Left colon (tissue), 2 donors: ENCODE data around the gene DIPK2A. TPM values are rescaled to one million over a fixed set of nuclear protein-coding genes. Genes with fewer than 3 reads are reported as not detected.

Experiments
- ATAC-seq: fragments of 200-7000 bp; cut with Tn5 transposase; one replicate; pipeline ENCODE4 v1.9.1; 2020; ENCODE audit warnings: mild to moderate bottlenecking, moderate library complexity
- DNase-seq, 2 donors: peaks; one replicate each; pipeline ENCODE4 v3.0.0-alpha.2; 2020
- intact Hi-C, 2 donors: fragments of 100-400 bp; cut with DNase I in 1 of 2; cut with micrococcal nuclease in 1 of 2; formaldehyde crosslinking; loops; one replicate each; pipeline versions ENCODE4 v1.11.2 to v1.14.0; 2022; cut with DNase I, micrococcal nuclease
- long read RNA-seq: library from polyadenylated mRNA; unstranded; transcript quantifications from one replicate; pipeline ENCODE4 v2.0.0, GENCODE V29; 2021
- total RNA-seq, 2 donors: library from RNA; stranded (reverse); fragmentation: NEBNext Ultra II Directional; extraction: Animal tissue kit (Norgen Biotek cat#: 25700); gene quantifications; one replicate each; pipeline ENCODE4 v1.2.1, GENCODE V29; 2021
- donor health status: DM: no; HTN: no; CAD: no.
- donor health status: DM: yes; HTN: yes; CAD: no.

Gene DIPK2A, protein sequence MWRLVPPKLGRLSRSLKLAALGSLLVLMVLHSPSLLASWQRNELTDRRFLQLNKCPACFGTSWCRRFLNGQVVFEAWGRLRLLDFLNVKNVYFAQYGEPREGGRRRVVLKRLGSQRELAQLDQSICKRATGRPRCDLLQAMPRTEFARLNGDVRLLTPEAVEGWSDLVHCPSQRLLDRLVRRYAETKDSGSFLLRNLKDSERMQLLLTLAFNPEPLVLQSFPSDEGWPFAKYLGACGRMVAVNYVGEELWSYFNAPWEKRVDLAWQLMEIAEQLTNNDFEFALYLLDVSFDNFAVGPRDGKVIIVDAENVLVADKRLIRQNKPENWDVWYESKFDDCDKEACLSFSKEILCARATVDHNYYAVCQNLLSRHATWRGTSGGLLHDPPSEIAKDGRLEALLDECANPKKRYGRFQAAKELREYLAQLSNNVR
- 10 to 100 TPM; 12.5 to 18.3 TPM for total RNA-seq
- long read RNA-seq, full-length matches to known transcripts: 11 of 11 reads
- long read RNA-seq, partial matches to known transcripts: 0 of 11 reads
- long read RNA-seq, other reads (novel, unspliced or antisense): 0 of 11 reads

DNA sequence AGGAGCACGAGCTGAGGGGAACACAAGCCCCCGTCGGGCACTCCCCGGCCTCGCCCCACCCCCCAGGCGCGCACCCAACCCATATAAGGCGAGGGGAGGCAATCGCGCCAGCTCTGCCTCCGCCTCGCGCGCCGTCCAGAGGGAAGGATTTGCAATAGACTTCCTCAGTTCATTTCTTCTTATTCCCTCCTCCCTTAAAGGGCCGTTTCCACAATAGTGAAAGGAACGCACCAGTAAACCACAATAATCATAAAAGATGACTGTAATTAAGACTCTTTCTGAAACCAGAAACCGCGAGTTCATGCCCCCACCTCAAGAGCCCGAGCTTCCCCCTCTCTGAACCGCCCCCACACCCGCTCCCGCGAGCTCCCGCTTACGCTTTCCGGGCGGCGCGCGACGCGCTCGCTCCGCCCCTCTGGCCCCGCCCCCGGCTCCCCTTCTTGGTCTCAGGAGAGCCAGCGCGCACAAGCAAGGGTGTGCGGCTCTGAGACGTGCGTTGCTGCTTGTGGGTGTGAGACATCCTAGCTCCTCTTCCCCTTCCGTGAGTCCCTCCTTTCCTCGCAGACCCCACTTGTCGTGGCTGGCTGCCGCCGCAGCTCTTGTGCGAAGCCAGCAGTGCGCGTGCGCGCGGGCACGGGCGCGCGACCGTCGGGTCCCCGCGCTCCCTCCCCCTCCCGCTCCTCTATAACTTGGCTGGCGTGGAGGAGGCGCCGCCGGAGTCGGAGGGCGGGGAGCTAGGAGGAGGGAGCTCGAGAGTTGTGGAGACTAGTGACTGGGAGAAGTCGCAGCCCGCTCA is at the start of gene DIPK2A:
DIPK2A (plus strand) TSS at position 465 of the 796 bp plus-strand sequence. CDS start 510 bp downstream, outside the sequence.
- intact Hi-C loops: no loop called here
- peak; percentile 83 for ATAC-seq

DNA sequence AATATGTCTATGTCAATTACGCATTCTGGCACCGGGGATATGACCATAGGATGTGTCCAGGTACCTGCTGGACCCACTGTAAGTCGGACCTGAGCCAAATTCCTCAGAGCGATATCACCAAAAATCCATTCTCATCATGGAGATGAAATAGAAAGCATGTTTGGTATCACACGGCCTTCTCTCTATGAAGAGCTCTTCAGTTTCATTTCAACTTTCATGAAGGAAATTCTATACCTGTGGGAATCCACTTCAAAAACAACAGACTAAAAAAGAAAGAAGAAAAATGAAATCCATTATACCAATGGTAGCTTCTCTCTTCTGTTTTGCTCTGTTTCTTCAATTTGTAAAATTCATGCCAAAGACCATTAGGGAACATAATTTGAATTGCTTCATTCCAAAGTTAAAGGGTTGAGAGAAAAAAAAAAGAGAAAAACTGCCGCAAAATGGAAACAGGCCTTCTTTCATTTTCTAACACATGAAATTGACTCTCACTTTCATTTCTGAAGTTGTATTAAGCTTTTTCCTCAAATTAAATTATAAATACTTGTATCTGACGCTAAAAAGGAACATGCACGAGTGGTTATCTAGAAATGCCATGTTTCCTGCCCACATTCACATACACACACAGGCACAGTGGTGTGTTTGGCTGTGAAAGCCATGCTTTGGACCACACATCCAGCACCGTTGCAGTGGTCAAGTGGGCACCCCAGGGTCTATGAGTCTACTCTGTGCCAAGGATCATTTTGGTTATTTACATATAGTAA is 46.9 kb upstream of the DIPK2A start:
- DNase-seq (no peak), ATAC-seq (no peak)
- intact Hi-C loops: no loop called here

More for the DNA sequence above, at the start of gene DIPK2A:
- DNase-seq: peak; percentile 97

DNA sequence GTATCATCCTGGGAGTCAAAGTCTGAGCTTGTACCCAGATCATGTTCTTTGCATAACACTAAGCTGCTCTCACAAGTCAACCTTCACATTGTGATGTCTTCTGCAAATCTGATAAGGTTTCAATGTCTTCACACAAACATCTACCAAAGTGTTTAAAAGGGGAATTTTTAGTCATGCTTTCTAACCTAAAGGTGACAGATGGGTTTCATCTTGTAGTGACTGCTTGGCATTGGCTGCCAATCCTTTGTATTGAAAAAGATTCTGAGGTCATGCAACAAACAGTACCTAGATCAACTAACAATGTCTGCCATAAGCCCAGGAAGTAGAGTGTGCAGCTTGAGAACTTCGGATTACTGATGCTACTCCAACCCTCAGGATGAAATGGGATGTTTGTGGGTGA is 43.6 kb upstream of the DIPK2A start:
- no peak for DNase-seq
- ATAC-seq: no peak
- intact Hi-C loops: no loop called here

DNA sequence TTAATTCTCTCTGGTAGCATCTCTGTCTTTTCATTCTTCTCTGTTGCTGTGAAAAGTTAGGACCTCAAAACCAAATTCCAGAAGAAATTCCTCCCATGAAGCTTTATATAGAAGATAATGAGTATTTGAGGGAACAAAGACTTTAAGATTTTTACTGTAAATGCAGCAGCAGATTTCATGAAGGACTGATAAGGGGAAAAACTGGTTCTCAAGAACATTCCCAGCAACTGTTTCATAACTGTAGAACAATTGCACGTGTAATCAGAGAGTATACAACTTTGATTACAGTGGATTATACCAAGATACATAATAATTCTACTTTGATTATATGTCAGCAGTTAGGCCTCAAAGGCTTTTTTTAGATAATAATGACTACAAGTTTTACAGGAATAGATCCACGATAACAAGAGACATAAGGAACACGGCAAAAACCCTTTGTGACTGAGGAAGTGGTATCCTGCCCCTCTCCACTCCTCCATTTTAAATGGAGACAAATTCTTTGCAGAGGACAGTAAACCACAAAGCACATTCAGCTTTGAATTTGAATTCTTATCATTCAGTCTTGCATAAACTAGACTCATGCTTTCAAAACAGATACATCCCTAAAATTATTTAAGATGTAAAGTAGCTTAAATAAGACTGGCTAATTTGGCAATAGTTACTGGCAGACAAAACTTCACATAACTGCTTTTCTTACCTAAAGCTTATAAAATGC is 42.9 kb upstream of the DIPK2A start:
- DNase-seq (no peak), ATAC-seq (no peak)
- intact Hi-C loops: no loop called here

DNA sequence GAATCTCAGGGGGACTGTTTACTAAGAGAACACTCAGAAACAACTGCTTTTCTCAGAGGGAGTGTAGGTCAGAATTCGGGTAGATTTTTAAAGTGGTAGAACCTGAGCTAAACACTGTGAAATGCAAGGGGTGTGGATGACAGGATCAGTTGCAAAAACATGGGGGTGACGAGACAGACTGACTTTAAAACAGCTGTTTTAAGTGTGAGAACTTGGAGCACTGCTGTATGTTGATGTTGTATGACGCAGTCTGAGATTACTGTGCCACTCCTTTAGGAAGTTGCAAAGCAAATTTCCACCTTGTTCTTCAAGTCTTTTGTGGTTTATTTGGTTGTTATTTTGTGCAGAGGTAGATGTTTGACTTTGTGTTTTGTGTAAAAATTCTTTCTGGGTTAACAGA is 36.8 kb upstream of the DIPK2A start:
- no peak for DNase-seq
- intact Hi-C loops: no loop called here
- no peak for ATAC-seq

DNA sequence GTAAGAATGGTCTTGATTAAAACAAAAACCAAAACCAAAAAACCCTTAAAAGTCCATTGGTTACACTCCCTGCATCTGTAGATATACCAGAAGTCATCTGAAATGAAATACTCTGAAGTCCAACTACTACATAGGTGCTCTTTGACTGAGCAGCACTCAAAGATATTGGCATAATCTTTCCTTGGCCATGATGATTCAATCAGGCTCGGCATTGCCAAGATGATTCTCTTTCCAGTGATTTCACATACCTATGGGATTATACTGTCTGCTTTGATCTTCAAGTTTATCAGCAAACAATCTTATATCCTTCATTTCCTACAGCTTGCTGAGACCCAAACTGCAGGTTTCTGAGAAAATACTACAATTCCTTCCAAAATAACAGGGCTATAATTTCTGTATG is 35.9 kb upstream of the DIPK2A start:
- DNase-seq (no peak), ATAC-seq (no peak)
- intact Hi-C loops: no loop called here

DNA sequence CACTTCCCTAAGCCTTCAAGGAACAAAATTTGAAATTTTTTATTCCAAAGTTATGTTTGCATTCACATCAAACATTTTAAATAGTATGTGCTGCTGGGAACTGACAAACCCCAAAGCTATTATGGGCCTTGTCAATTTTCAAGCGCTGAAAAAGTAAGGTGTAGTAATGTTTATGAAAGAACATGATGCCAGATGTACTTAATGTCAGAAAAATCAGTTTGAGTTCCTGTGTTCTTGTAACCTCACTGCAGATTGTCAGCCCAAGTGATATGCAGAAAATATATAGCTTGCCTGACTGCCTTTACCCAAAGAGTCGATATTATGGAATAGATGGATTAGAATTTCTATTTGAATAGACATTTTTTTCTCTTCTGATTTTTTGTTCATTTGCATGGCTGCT is 20.8 kb upstream of the DIPK2A start:
- ATAC-seq: no peak
- intact Hi-C loops: loop anchor here in 1 of 2 donors (10.0 kb wide), 1 partner anchor 176 kb away; no protein-coding TSS in a partner anchor
- no peak for DNase-seq

DNA sequence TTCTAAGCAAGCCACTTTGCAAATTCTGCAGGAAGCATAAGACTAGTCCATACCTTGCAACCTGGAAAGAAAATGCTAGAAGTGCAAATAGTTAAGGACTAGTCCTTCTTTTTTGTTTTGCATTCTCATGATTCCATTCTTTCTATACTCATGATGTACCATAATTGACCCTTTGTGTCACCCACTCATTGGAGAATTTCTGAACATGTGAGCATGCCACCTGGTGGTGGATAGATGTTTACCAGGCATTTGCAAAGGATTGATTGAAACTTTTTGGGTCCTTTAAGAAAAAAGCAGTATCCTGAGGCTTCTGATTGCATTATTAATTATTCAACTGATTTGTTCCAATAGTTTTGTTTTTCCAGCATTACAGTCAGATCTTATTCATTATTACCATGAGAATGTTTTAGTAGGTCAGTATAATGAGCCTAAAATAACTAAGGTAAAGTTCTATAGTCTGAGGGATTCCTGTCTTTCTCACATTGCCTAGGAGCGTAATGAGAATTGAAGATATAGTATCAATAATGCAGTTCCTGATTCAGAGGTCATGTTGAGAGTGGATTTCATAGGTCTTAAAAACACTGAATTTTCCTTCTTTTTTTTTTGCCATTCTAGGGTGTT is 20.2 kb upstream of the DIPK2A start:
- DNase-seq (no peak), ATAC-seq (no peak)
- intact Hi-C loops: loop anchor here in 1 of 2 donors (10.0 kb wide), 1 partner anchor 177 kb away; no protein-coding TSS in a partner anchor

DNA sequence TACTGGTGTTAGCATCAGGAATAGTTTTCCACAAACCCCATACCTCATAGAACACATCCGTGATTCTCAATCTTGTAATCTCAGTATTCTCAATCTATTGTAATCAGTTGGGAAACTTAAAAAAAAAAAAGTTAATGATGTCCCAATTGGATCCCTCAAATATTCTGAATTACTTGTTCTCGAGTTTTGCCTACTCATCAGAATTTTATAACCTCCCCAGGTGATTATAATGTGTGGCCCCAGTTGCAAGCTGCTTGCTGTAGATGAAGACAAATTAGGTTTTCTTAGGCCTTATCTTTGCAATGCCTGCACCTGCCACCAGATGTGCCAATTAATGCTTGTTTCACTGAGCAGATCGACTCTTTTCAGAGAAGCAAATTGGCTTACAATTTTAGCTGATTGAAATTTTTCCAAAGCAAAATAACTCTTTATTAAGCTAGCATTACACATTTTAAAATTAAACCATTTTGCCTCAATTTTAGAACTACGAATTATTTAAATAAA is 19.0 kb upstream of the DIPK2A start:
- intact Hi-C loops: loop anchor here in 1 of 2 donors (10.0 kb wide), 1 partner anchor 178 kb away; no protein-coding TSS in a partner anchor
- DNase-seq (no peak), ATAC-seq (no peak)

DNA sequence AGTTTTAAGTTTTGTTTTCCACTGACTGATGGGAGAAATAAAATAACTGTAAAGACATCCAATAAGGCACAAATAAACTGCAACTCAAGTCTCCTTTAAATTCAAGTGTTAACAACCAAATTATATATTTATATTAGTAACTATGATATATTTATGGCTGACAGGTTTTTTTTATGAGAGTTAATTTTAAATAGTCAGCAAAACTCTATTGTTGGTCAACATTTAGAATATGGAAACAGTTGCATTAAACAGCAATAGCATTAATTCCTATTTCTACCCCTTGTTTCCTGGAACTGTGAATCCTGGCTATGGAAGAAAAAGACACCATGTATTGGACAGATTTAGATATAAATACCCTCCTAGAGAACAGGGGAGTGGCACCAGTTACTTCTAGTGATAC is 16.5 kb upstream of the DIPK2A start:
- no peak for DNase-seq
- ATAC-seq: no peak
- intact Hi-C loops: loop anchor here in 1 of 2 donors (10.0 kb wide), 1 partner anchor 180 kb away; no protein-coding TSS in a partner anchor

DNA sequence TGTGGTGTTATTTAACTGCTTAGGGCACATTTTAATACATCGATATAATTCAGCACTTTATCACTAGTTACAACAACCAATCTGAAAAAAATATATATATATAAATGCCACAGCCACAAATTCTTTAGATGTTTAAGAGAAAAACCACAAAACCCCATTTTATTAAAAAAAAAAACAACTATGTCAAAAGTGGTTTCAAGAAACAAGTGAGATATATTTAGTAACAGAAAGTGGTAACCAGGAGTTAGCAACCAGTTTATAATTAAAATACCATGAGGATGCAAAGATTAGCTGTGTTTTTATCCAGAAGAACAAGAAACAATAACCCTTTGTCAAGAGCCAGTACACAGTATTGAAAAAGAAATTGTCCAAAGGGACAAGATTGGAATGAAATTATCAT is 14.8 kb upstream of the DIPK2A start:
- intact Hi-C loops: loop anchor here in 1 of 2 donors (10.0 kb wide), 1 partner anchor 182 kb away; no protein-coding TSS in a partner anchor
- no peak for ATAC-seq
- no peak for DNase-seq

DNA sequence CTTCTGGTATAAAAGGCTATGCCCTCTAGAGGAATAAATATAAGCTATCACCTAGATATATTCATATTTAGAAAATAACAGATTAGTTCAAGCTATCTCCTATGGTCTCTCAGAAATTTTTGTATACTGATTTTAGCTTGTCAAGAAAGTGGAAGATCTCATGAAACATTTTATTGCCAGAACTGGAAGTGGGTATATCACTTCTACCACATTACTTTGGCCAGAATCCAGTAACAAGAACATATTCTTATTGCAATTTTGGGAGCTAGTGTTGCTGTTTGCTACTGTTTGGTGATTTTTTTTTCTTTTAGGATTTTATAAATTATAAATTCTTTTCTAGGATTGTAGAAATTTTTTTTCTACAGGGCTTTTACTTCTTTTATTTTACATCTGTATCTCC is 14.2 kb upstream of the DIPK2A start:
- DNase-seq (no peak), ATAC-seq (no peak)
- intact Hi-C loops: loop anchor here in 1 of 2 donors (10.0 kb wide), 1 partner anchor 183 kb away; no protein-coding TSS in a partner anchor

DNA sequence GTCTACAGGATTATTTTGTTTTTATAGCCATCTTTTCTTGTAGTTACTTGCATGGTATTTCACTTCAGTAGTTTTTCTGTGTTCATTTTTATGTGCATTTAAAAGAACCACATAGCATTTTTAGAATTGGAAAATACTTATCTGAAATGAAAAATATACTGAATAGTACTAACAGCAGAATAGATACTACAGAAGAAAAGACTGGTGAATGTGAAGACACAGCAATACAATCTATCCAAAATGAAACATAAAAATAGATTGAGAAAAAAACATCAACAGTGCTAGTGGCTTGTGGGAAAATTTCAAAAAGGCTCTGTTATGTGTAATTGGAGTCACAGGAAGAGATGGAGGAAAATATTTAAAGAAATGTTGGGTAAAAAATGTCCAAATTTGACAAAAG is 12.7 kb upstream of the DIPK2A start:
- intact Hi-C loops: loop anchor here in 1 of 2 donors (10.0 kb wide), 1 partner anchor 184 kb away; no protein-coding TSS in a partner anchor
- ATAC-seq (no peak), DNase-seq (no peak)

DNA sequence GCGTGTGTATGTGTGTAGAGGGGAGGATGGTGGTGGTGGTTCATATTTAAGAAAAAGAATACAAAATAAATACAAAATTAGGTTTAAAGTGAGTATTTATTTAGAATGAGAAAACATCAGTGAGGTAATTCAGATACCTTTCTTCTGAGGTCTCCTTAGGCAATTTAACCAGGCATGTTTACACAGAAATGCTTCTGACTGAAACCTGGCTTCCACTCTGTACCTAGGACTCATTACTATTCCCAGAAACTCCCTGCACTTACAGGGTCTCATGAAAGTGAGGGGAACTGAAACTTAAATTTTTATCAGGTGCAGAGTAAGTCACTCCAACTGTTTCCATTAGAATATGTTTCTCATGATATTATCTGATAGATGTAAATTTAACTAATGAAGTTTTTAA is 10.3 kb upstream of the DIPK2A start:
- DNase-seq (no peak), ATAC-seq (no peak)
- intact Hi-C loops: no loop called here

DNA sequence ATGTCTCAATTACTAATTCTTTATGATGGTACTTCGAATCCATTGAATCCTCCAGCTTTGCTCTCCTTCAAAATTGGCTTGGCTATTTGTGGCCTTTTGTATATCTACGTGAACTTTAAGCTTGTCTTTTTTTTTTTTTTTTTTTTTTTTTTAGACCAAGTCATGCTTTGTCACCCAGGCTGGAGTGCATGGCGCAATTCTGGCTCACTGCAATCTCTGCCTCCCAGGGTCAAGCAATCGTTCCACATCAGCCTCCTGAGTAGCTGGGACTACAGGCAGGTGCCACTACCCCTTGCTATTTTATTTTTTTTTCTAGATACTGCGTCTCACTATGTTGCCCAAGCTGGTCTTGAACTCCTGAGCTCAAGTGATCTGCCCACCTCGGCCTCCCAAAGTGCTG is 7.7 kb upstream of the DIPK2A start:
- ATAC-seq (no peak), DNase-seq (no peak)
- intact Hi-C loops: no loop called here

DNA sequence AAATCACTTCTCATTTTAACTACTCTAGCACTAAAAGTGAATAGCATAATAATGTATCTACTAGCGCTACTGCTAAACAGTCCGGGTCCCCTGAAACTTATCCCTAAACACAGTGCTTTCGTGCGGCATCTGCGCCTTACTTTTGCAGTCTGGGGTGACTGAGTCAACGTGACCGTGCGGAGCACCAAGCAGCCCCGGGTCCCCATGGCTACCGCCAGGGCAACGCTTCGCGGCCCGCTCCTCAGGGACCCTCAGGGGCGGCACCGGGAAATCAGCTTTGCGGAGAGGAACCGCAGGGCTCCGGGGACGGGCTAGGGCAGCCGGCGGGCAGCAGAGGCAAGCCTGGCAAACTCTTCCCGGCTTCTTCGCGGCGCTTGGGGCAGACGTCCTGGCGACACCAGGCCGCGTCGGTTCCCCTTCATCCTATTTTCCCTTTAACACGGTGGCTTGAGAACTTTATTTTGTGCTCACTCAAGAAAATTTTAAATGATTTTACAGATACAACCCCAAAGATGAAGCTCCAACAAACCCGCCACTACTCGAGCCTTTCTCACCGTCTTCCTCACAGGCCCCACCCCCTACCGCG is 757 bp upstream of the DIPK2A start:
- DNase-seq (peak; percentile 56 to 65), ATAC-seq (peak; percentile 6)
- intact Hi-C loops: no loop called here

DNA sequence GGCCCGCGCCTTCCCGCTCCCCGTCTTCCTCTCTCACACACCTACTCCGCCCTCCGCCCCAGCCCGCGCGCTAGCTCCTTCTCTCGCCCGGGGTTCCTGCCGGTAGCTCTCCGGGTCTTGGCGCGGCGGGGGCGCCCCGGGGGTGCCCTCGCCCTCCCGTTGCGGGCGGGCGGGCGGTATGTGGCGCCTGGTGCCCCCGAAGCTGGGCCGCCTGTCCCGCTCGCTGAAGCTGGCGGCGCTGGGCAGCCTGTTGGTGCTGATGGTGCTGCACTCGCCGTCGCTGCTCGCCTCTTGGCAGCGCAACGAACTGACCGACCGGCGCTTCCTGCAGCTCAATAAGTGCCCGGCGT is 507 bp downstream of the DIPK2A start:
- DNase-seq (no peak), ATAC-seq (no peak)
- intact Hi-C loops: no loop called here
